Measurements from ENCODE around the gene DGCR2.

- TF ChIP-seq, protein P1, sequence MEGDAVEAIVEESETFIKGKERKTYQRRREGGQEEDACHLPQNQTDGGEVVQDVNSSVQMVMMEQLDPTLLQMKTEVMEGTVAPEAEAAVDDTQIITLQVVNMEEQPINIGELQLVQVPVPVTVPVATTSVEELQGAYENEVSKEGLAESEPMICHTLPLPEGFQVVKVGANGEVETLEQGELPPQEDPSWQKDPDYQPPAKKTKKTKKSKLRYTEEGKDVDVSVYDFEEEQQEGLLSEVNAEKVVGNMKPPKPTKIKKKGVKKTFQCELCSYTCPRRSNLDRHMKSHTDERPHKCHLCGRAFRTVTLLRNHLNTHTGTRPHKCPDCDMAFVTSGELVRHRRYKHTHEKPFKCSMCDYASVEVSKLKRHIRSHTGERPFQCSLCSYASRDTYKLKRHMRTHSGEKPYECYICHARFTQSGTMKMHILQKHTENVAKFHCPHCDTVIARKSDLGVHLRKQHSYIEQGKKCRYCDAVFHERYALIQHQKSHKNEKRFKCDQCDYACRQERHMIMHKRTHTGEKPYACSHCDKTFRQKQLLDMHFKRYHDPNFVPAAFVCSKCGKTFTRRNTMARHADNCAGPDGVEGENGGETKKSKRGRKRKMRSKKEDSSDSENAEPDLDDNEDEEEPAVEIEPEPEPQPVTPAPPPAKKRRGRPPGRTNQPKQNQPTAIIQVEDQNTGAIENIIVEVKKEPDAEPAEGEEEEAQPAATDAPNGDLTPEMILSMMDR (IDR thresholded peaks at IDR 0.05; ENCODE audit: poor library complexity, severe bottlenecking), result no peak
- TF ChIP-seq TAF1 (IDR thresholded peaks at IDR 0.05; ENCODE audit: low read depth) (no peak), EP300 (conservative IDR thresholded peaks at IDR 0.05; ENCODE audit: poor library complexity, severe bottlenecking) (no peak), RAD21 (conservative IDR thresholded peaks at IDR 0.05) (no peak), EZH2 (IDR thresholded peaks at IDR 0.05; ENCODE audit: borderline replicate concordance, insufficient read depth, low read length, poor library complexity, severe bottlenecking) (no peak), POLR2AphosphoS5 (IDR thresholded peaks at IDR 0.05) (no peak)
- TF ChIP-seq, protein P2, sequence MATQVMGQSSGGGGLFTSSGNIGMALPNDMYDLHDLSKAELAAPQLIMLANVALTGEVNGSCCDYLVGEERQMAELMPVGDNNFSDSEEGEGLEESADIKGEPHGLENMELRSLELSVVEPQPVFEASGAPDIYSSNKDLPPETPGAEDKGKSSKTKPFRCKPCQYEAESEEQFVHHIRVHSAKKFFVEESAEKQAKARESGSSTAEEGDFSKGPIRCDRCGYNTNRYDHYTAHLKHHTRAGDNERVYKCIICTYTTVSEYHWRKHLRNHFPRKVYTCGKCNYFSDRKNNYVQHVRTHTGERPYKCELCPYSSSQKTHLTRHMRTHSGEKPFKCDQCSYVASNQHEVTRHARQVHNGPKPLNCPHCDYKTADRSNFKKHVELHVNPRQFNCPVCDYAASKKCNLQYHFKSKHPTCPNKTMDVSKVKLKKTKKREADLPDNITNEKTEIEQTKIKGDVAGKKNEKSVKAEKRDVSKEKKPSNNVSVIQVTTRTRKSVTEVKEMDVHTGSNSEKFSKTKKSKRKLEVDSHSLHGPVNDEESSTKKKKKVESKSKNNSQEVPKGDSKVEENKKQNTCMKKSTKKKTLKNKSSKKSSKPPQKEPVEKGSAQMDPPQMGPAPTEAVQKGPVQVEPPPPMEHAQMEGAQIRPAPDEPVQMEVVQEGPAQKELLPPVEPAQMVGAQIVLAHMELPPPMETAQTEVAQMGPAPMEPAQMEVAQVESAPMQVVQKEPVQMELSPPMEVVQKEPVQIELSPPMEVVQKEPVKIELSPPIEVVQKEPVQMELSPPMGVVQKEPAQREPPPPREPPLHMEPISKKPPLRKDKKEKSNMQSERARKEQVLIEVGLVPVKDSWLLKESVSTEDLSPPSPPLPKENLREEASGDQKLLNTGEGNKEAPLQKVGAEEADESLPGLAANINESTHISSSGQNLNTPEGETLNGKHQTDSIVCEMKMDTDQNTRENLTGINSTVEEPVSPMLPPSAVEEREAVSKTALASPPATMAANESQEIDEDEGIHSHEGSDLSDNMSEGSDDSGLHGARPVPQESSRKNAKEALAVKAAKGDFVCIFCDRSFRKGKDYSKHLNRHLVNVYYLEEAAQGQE (IDR thresholded peaks at IDR 0.05; ENCODE audit: borderline replicate concordance), result no peak
Measured at GRCh38 chr22:19001204-19001603, 121.0 kb downstream of the DGCR2 start.
